OCI-LY7 (cell line): ENCODE data around the gene FN3KRP. TPM values are rescaled to one million over a fixed set of nuclear protein-coding genes. Genes with fewer than 3 reads are reported as not detected.

Experiments used
- BruUV-seq: library from RNA; stranded (reverse); fragments of 400-500 nt; replicated peaks from 2 replicates; lab custom pipeline; 2021; lab: Mats Ljungman, UMichigan
- CTCF ChIA-PET: fragments of 300-600 bp; sonication (Branson Sonifier 250); formaldehyde crosslinking; loops from one replicate; lab custom pipeline; 2022; ENCODE audit warnings: antibody characterized with exemption; ENCODE audit not compliant: unreplicated experiment; lab: Charles Lee
- POLR2A ChIA-PET: fragments of 300-600 bp; sonication (Branson Sonifier 250); formaldehyde crosslinking; loops from one replicate; lab custom pipeline; 2022; ENCODE audit warnings: antibody characterized with exemption; lab: Charles Lee
- DNase-seq: peaks from one replicate; pipeline ENCODE4 v3.0.0-alpha.2; 2015; ENCODE audit warnings: low spot score
- H2AFZ ChIP-seq: fragments of 200-600 bp; sonication (generic), shearing (Covaris generic); 2 replicates; pipeline ENCODE4 v1.6.1; 2014; ENCODE audit warnings: mild to moderate bottlenecking, antibody characterized with exemption, low read length, moderate library complexity
- H3K27ac ChIP-seq: fragments of 200-600 bp; sonication (generic); 2 replicates; pipeline ENCODE4 v1.5.1; 2014; ENCODE audit warnings: mixed run types, low read depth, mild to moderate bottlenecking, moderate library complexity, low read length, inconsistent platforms; ENCODE audit not compliant: poor library complexity, severe bottlenecking
- H3K36me3 ChIP-seq: fragments of 200-600 bp; sonication (generic); 2 replicates; pipeline ENCODE4 v1.6.1; 2014; ENCODE audit warnings: mild to moderate bottlenecking, antibody characterized with exemption, low read length, moderate library complexity, mixed read lengths; ENCODE audit not compliant: insufficient read depth
- H3K4me1 ChIP-seq: fragments of 200-600 bp; sonication (generic); 2 replicates; pipeline ENCODE4 v1.5.1; 2014; ENCODE audit warnings: mild to moderate bottlenecking, low read length; ENCODE audit not compliant: insufficient read depth, poor library complexity, severe bottlenecking
- H3K4me2 ChIP-seq: fragments of 200-600 bp; sonication (generic); 2 replicates; pipeline ENCODE4 v1.6.1; 2014; ENCODE audit warnings: mild to moderate bottlenecking, low read length
- H3K4me3 ChIP-seq: fragments of 200-600 bp; sonication (generic); 2 replicates; pipeline ENCODE4 v1.5.1; 2014; ENCODE audit warnings: mild to moderate bottlenecking, low read depth, low read length; ENCODE audit not compliant: poor library complexity, severe bottlenecking
- H3K79me2 ChIP-seq: fragments of 200-600 bp; sonication (generic); 2 replicates; pipeline ENCODE4 v1.6.1; 2016; ENCODE audit warnings: low read depth, mild to moderate bottlenecking, low read length, moderate library complexity, mixed read lengths; ENCODE audit not compliant: insufficient read depth
- H3K9me2 ChIP-seq: fragments of 200-600 bp; sonication (generic); 2 replicates; pipeline ENCODE4 v1.6.1; 2016; ENCODE audit warnings: mild to moderate bottlenecking, low read length, mixed read lengths; ENCODE audit not compliant: insufficient read depth
- H3K9me3 ChIP-seq: fragments of 200-600 bp; sonication (generic); 2 replicates; pipeline ENCODE4 v1.6.1; 2014; ENCODE audit warnings: mild to moderate bottlenecking, mixed run types, low read length, mixed read lengths
- H4K20me1 ChIP-seq: fragments of 200-600 bp; sonication (generic); 2 replicates; pipeline ENCODE4 v1.6.1; 2014; ENCODE audit warnings: mild to moderate bottlenecking, antibody characterized with exemption, low read length, moderate library complexity, mixed read lengths; ENCODE audit not compliant: insufficient read depth
- EZH2phosphoT487 ChIP-seq: fragments of 200-600 bp; sonication (generic); IDR thresholded peaks from 2 replicates; pipeline ENCODE4 v1.6.1; 2018; ENCODE audit warnings: low read depth, borderline replicate concordance, mild to moderate bottlenecking, mixed run types, antibody characterized with exemption, low read length, moderate library complexity, mixed read lengths
- intact Hi-C: fragments of 100-400 bp; cut with micrococcal nuclease; formaldehyde crosslinking; loops from one replicate; pipeline ENCODE4 v1.10.0; 2022; ENCODE audit not compliant: unreplicated experiment
- total RNA-seq, 2 experiments: library from RNA; depleted of rRNA in 1 of 2; stranded (reverse); fragments of >200 nt in 1 of 2; shearing (Covaris generic) in 1 of 2; gene quantifications; 2 replicates each; pipeline ENCODE4 v1.2.3, GENCODE V29; 2014 to 2022
- TF ChIP-seq, protein P1 (sequence below): fragments of 200-600 bp; sonication (generic); conservative IDR thresholded peaks from 2 replicates; pipeline ENCODE4 v1.5.1; 2014; ENCODE audit warnings: mild to moderate bottlenecking, antibody characterized with exemption, low read length, moderate library complexity, mixed read lengths

The FN3KRP gene
- total RNA-seq, 2 experiments from 2014 or later, result 52.1 to 91.8 TPM

DNA sequence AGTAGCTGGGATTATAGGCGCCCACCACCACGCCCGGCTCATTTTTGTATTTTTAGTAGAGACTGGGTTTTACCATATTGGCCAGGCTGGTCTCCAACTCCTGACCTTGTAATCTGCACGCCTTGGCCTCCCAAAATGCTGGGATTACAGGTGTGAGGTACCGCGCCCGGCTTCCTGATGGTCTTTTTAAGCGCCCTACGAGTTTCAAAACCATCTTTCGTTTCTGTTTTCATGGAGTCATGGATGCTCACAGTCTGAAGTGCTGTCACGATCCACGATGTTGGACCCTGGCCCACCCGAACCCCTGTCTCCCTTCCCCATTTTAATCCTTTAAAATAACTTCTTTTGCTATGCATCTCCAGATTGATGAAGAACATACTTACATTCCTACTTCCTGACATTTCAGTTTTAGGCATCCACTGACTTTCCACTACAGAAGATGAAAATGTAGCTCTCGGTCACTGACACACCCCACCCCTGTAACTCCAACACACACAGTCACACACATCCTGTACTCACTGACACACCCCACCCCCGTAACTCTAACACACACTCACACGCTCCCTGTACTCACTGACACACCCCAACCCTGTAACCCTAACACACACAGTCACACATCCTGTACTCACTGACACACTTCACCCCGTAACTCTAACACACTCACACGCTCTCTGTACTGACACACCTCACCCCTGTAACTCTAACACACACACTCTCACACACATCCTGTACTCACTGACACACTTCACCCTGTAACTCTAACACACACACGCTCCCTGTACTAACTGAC, 45.6 kb upstream of the FN3KRP start:
- BruUV-seq, result no TSS peak
- Histone ChIP-seq H3K9me2 (no peaks in the 10 kb centered on the region), H3K4me1 (peaks cover 20% of the 10 kb centered on the region), H3K4me3 (no peak overlapping the region), H3K79me2 (no peaks in the 10 kb centered on the region), H3K27ac (no peak overlapping the region), H3K9me3 (no peaks in the 10 kb centered on the region), H3K4me2 (no peak overlapping the region), H2AFZ (no peak overlapping the region), H4K20me1 (no peaks in the 10 kb centered on the region), H3K36me3 (no peaks in the 10 kb centered on the region)
- POLR2A ChIA-PET, result no interaction called here
- intact Hi-C loops, result no loop called here
- TF ChIP-seq, protein P1, sequence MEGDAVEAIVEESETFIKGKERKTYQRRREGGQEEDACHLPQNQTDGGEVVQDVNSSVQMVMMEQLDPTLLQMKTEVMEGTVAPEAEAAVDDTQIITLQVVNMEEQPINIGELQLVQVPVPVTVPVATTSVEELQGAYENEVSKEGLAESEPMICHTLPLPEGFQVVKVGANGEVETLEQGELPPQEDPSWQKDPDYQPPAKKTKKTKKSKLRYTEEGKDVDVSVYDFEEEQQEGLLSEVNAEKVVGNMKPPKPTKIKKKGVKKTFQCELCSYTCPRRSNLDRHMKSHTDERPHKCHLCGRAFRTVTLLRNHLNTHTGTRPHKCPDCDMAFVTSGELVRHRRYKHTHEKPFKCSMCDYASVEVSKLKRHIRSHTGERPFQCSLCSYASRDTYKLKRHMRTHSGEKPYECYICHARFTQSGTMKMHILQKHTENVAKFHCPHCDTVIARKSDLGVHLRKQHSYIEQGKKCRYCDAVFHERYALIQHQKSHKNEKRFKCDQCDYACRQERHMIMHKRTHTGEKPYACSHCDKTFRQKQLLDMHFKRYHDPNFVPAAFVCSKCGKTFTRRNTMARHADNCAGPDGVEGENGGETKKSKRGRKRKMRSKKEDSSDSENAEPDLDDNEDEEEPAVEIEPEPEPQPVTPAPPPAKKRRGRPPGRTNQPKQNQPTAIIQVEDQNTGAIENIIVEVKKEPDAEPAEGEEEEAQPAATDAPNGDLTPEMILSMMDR, result no peak
- no peak for TF ChIP-seq EZH2phosphoT487
- no peak for DNase-seq
- CTCF ChIA-PET, result no interaction called here

- ChIA-PET CTCF (no interaction called here), POLR2A (interaction anchor here (0.6 to 1.4 kb wide), 3 partner anchors 39 to 495 kb away, joined by 3 to 5 read pairs (median 4); no protein-coding TSS in a partner anchor)
- H3K4me1 ChIP-seq, result peaks cover 50% of the 10 kb centered on the region
- intact Hi-C loops, result loop anchor here (5.0 kb wide), 3 partner anchors 77 to 427 kb away; partner anchors contain the start of gene TBCD
- no TSS peak for BruUV-seq
- H2AFZ ChIP-seq, result peak overlapping the region; percentile 38; the same call in 1 of the 2 replicates
- no peak overlapping the region for H3K4me3 ChIP-seq
- DNase-seq, result peak; percentile 26
- H3K27ac ChIP-seq, result no peak overlapping the region
- H3K9me3 ChIP-seq, result peaks cover 4% of the 10 kb centered on the region; the same call in 1 of the 2 replicates
- H3K4me2 ChIP-seq, result peak overlapping the region; percentile 16; the same call in 1 of the 2 replicates
- H3K79me2 ChIP-seq, result no peaks in the 10 kb centered on the region
- no peaks in the 10 kb centered on the region for H4K20me1 ChIP-seq
- no peaks in the 10 kb centered on the region for H3K9me2 ChIP-seq
- no peak for TF ChIP-seq EZH2phosphoT487
- TF ChIP-seq, protein P1, result no peak
- no peaks in the 10 kb centered on the region for H3K36me3 ChIP-seq
Observed at GRCh38 chr17:82674656-82675475, 41.6 kb upstream of the FN3KRP start.
